Neural progenitor cell (in vitro differentiated cells): Measurements from ENCODE around the gene SPOCK1. TPM values are rescaled to one million over a fixed set of nuclear protein-coding genes. Genes with fewer than 3 reads are reported as not detected.

Experiments used
- DNase-seq: peaks from one replicate; pipeline ENCODE4 v3.0.0-alpha.2; 2016; ENCODE audit warnings: low spot score
- H2AFZ ChIP-seq: fragments of 200-600 bp; sonication (generic); replicated peaks from 2 replicates; pipeline ENCODE4 v1.6.1; 2016; ENCODE audit warnings: antibody characterized with exemption
- H3F3A ChIP-seq: fragments of 200-600 bp; sonication (generic); 2 replicates; pipeline ENCODE4 v1.6.1; 2016; ENCODE audit warnings: antibody characterized with exemption, low read depth
- H3K27ac ChIP-seq: fragments of 200-600 bp; sonication (generic); 2 replicates; pipeline ENCODE4 v1.5.1; 2016; ENCODE audit warnings: mild to moderate bottlenecking
- H3K27me3 ChIP-seq: fragments of 200-600 bp; sonication (generic); 2 replicates; pipeline ENCODE4 v1.6.1; 2016; ENCODE audit warnings: mild to moderate bottlenecking, moderate library complexity
- H3K36me3 ChIP-seq: fragments of 200-600 bp; sonication (generic); 2 replicates; pipeline ENCODE4 v1.5.1; 2016
- H3K4me1 ChIP-seq: fragments of 200-600 bp; sonication (generic); 2 replicates; pipeline ENCODE4 v1.6.1; 2016; ENCODE audit warnings: mixed run types
- H3K4me2 ChIP-seq: fragments of 200-600 bp; sonication (generic); 2 replicates; pipeline ENCODE4 v1.6.1; 2016
- H3K4me3 ChIP-seq: fragments of 200-600 bp; sonication (generic); 2 replicates; pipeline ENCODE4 v1.5.1; 2016
- H3K79me2 ChIP-seq: fragments of 200-600 bp; sonication (generic); 2 replicates; pipeline ENCODE4 v1.6.1; 2016; ENCODE audit warnings: low read depth
- H3K9ac ChIP-seq: fragments of 200-600 bp; sonication (generic); 2 replicates; pipeline ENCODE4 v1.6.1; 2016
- H3K9me3 ChIP-seq: fragments of 200-600 bp; sonication (generic); 2 replicates; pipeline ENCODE4 v1.5.1; 2016; ENCODE audit warnings: low read depth
- H4K20me1 ChIP-seq: fragments of 200-600 bp; sonication (generic); 2 replicates; pipeline ENCODE4 v1.6.1; 2016; ENCODE audit warnings: low read depth
- H3K27ac Mint-ChIP-seq: 3 replicates; pipeline ENCODE4 v1.8.0; 2021; ENCODE audit warnings: mixed read lengths
- H3K27me3 Mint-ChIP-seq: 2 replicates; pipeline ENCODE4 v1.8.0; 2022; ENCODE audit warnings: low read depth, mild to moderate bottlenecking, inconsistent platforms, moderate library complexity, mixed read lengths; ENCODE audit not compliant: insufficient read depth
- H3K36me3 Mint-ChIP-seq: 3 replicates; pipeline ENCODE4 v1.8.0; 2021; ENCODE audit warnings: mixed read lengths
- H3K4me1 Mint-ChIP-seq: 3 replicates; pipeline ENCODE4 v1.8.0; 2021; ENCODE audit warnings: mixed read lengths
- H3K4me3 Mint-ChIP-seq: 3 replicates; pipeline ENCODE4 v1.8.0; 2021; ENCODE audit warnings: mild to moderate bottlenecking, moderate library complexity, mixed read lengths
- H3K9me3 Mint-ChIP-seq: 3 replicates; pipeline ENCODE4 v1.8.0; 2020; ENCODE audit warnings: mixed read lengths
- EZH2 ChIP-seq: fragments of 200-600 bp; sonication (generic); IDR thresholded peaks from 2 replicates; pipeline ENCODE4 v1.6.1; 2017; ENCODE audit warnings: antibody characterized with exemption, mild to moderate bottlenecking, moderate library complexity
- EZH2phosphoT487 ChIP-seq: fragments of 200-600 bp; sonication (generic); IDR thresholded peaks from 2 replicates; pipeline ENCODE4 v1.6.1; 2017; ENCODE audit warnings: antibody characterized with exemption
- total RNA-seq: library from RNA; depleted of rRNA; stranded (reverse); fragments of >200 nt; gene quantifications from 2 replicates; pipeline ENCODE4 v1.2.3, GENCODE V29; 2015; ENCODE audit warnings: low replicate concordance
- TF ChIP-seq, protein P1 (sequence below): fragments of 200-600 bp; sonication (generic); IDR thresholded peaks from 2 replicates; pipeline ENCODE4 v1.5.1; 2017; ENCODE audit warnings: antibody characterized with exemption, mild to moderate bottlenecking

SPOCK1 gene
- total RNA-seq, 1 donor from 2014 or later: 6.9 TPM

DNA sequence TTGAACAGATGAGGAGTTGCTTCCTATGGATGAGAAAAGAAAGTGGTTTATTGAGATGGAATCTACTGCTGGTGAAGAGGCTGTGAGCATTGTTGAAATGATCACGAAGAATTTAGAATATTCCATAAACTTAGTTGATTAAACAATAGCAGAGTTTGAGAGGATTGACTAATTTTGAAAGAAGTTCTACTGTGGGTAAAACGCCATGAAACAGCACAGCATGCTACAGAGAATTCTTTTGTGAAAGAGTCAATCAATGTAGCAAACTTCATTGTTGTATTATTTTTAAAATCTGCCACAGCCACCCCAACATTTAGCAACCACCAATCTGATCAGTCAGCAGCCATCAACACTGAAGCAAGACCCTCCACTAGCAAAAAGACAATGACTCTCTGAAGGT is 309.1 kb downstream of the SPOCK1 start:
- DNase-seq: no peak
- no peaks in the 10 kb centered on the region for H3F3A ChIP-seq
- H3K27me3 ChIP-seq: no peaks in the 10 kb centered on the region
- no peaks in the 10 kb centered on the region for H3K79me2 ChIP-seq
- Mint-ChIP-seq H3K4me1 (peaks cover 3% of the 10 kb centered on the region), H3K36me3 (no peaks in the 10 kb centered on the region), H3K9me3 (no peaks in the 10 kb centered on the region), H3K4me3 (no peak overlapping the region), H3K27ac (no peak overlapping the region), H3K27me3 (peaks cover 4% of the 10 kb centered on the region)
- no peak overlapping the region for H2AFZ ChIP-seq
- no peaks in the 10 kb centered on the region for H3K9me3 ChIP-seq
- H3K36me3 ChIP-seq: no peaks in the 10 kb centered on the region
- TF ChIP-seq EZH2phosphoT487 (no peak), EZH2 (no peak)
- TF ChIP-seq, protein P1, sequence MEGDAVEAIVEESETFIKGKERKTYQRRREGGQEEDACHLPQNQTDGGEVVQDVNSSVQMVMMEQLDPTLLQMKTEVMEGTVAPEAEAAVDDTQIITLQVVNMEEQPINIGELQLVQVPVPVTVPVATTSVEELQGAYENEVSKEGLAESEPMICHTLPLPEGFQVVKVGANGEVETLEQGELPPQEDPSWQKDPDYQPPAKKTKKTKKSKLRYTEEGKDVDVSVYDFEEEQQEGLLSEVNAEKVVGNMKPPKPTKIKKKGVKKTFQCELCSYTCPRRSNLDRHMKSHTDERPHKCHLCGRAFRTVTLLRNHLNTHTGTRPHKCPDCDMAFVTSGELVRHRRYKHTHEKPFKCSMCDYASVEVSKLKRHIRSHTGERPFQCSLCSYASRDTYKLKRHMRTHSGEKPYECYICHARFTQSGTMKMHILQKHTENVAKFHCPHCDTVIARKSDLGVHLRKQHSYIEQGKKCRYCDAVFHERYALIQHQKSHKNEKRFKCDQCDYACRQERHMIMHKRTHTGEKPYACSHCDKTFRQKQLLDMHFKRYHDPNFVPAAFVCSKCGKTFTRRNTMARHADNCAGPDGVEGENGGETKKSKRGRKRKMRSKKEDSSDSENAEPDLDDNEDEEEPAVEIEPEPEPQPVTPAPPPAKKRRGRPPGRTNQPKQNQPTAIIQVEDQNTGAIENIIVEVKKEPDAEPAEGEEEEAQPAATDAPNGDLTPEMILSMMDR: no peak
- H3K9ac ChIP-seq: no peak overlapping the region
- H3K4me1 ChIP-seq: no peaks in the 10 kb centered on the region
- H3K4me3 ChIP-seq: no peak overlapping the region
- no peaks in the 10 kb centered on the region for H4K20me1 ChIP-seq
- H3K27ac ChIP-seq: no peak overlapping the region
- no peak overlapping the region for H3K4me2 ChIP-seq

DNA sequence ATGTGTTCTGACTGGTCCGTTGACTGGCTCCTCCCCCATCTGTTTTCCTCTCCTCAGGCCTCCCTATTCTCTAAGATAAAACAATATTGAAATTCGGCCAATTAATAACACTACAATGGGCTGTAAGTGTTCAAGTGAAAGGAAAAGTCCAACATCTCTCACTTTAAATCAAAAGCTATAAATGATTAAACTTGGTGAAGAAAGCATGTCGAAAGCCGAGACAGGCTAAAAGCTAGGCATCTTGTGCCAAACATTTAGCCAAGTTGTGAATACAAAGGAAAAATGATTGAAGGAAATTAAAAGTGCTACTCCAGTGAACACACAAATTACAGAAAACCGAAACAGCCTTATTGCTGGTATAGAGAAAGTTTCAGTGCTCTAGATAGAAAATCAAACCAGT is 310.6 kb downstream of the SPOCK1 start:
- H3K79me2 ChIP-seq: no peaks in the 10 kb centered on the region
- no peak overlapping the region for H3K27ac Mint-ChIP-seq

DNA sequence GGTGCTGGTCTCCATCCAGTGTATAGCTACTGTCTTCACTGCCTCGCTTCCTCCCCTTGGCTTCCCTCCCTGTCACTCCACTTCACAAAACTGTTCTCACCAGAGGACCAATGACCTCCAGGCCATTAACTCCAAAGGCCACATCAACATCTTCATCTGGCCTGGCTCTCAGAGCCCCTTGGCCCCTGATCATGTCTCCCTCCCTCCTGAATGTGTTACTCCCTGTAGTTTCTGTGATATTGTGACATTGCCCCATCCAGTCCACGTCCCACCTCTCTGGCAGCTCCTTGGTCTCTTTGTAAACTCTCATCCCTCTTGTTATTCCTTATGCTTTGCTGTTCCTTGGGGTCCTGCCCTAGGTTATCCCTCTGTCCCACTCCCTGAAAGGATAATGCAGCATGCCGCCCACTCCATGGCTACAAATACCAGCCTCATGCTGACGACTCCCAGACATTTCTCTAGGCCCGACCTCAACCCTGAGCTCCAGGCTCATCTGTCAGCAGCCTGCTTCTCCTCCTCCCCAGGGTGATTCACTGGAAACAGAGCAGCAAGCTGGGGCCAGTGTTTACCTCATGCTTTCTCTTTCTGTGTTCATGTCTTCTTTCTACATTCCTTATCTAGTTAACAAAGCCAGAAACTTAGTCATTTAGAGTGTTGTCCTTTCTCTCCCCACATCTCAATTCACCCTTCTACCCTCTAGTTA is 312.2 kb downstream of the SPOCK1 start:
- Histone ChIP-seq H3K79me2 (no peaks in the 10 kb centered on the region), H3K27me3 (no peaks in the 10 kb centered on the region), H4K20me1 (no peaks in the 10 kb centered on the region), H3K4me1 (peaks cover 26% of the 10 kb centered on the region), H3K9ac (no peak overlapping the region), H3K4me2 (no peak overlapping the region), H3K9me3 (no peaks in the 10 kb centered on the region), H3F3A (peaks cover 7% of the 10 kb centered on the region), H3K36me3 (no peaks in the 10 kb centered on the region), H3K4me3 (no peak overlapping the region), H2AFZ (no peak overlapping the region), H3K27ac (no peak overlapping the region)
- H3K4me1 Mint-ChIP-seq: peaks cover 23% of the 10 kb centered on the region
- peaks cover 2% of the 10 kb centered on the region for H3K27me3 Mint-ChIP-seq
- H3K36me3 Mint-ChIP-seq: no peaks in the 10 kb centered on the region
- H3K27ac Mint-ChIP-seq: no peak overlapping the region
- TF ChIP-seq EZH2: no peak
- no peak for TF ChIP-seq EZH2phosphoT487
- TF ChIP-seq, protein P1: no peak
- no peak for DNase-seq
- no peak overlapping the region for H3K4me3 Mint-ChIP-seq
- no peaks in the 10 kb centered on the region for H3K9me3 Mint-ChIP-seq

More for the DNA sequence above, 310.6 kb downstream of the SPOCK1 start:
- Mint-ChIP-seq H3K4me1 (peaks cover 7% of the 10 kb centered on the region), H3K36me3 (no peaks in the 10 kb centered on the region), H3K27me3 (peaks cover 4% of the 10 kb centered on the region), H3K4me3 (no peak overlapping the region), H3K9me3 (no peaks in the 10 kb centered on the region)
- Histone ChIP-seq H3K9me3 (no peaks in the 10 kb centered on the region), H3K4me2 (no peak overlapping the region), H3K4me1 (peaks cover 9% of the 10 kb centered on the region), H4K20me1 (no peaks in the 10 kb centered on the region), H3F3A (peaks cover under 1% of the 10 kb centered on the region), H3K36me3 (no peaks in the 10 kb centered on the region), H3K27ac (no peak overlapping the region), H2AFZ (no peak overlapping the region), H3K27me3 (no peaks in the 10 kb centered on the region), H3K9ac (no peak overlapping the region), H3K4me3 (no peak overlapping the region)
- DNase-seq: no peak
- TF ChIP-seq EZH2 (no peak), EZH2phosphoT487 (no peak)
- TF ChIP-seq, protein P1: no peak
